HG02870 (cell line): ENCODE measurements around the gene RNF19B.

Source experiments
- ATAC-seq: cut with Tn5 transposase; IDR thresholded peaks from one replicate; pipeline ENCODE4 v1.9.1; 2021; ENCODE audit warnings: mild to moderate bottlenecking, moderate library complexity; ENCODE audit not compliant: unreplicated experiment

The RNF19B gene

GRCh38 chr1:32891241-32891570 lies 73.4 kb downstream of the RNF19B start:
- no peak for ATAC-seq

- ATAC-seq: no peak
These were observed 73.9 kb downstream of the RNF19B start for GRCh38 chr1:32890516-32891240.

DNA sequence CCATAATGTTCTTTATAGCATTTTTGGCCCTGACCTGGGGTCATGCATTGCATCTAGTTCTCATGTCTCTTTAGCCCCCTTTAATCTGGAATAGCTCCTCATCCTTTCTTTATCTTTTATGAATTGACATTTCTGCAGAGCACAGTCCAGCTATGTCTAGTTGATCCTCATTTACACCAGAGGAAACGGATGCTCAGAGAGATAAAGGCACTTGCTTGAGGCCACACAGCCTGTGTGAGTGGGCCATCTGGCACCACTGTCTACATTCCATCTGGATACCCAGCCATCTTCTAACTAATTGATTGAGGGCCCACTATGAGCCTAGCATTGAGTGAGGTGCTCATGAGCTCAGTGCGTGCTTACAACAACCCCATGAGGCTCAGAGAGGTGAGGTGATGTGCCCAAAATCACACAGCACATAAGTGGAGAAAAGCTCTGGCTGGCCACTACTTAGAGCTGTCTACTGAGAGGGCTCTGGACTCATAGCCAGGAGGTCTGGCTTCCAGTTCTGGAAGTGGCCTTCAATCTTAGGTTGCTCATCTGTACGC lies 74.8 kb downstream of the RNF19B start:
- no peak for ATAC-seq

DNA sequence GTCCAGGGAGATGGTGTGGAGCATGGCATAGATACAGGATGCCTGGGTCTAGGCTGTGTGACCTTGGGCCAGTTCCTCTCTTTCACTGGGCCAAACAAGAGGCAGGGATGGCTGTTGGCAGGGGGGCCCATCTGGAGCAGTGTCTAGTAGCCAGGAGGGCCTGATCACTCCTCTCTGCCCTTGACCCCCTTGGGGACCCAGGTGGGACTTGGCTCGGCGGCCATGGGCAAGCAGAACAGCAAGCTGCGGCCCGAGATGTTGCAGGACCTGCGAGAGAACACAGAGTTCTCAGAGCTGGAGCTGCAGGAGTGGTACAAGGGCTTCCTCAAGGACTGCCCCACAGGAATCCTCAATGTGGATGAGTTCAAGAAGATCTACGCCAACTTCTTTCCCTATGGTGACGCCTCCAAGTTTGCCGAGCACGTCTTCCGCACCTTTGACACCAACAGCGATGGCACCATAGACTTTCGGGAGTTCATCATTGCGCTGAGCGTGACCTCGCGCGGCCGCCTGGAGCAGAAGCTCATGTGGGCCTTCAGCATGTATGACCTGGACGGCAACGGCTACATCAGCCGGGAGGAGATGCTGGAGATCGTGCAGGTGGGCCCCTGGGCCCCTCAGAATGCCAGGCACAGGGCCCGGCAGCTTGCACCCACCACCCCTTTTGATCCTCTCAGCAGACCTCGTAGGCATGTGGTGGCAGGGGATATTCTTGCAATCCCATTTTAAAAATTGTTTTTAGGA lies 75.8 kb downstream of the RNF19B start:
- no peak for ATAC-seq

- ATAC-seq: no peak
These were observed 76.5 kb downstream of the RNF19B start for GRCh38 chr1:32888134-32888533.

DNA sequence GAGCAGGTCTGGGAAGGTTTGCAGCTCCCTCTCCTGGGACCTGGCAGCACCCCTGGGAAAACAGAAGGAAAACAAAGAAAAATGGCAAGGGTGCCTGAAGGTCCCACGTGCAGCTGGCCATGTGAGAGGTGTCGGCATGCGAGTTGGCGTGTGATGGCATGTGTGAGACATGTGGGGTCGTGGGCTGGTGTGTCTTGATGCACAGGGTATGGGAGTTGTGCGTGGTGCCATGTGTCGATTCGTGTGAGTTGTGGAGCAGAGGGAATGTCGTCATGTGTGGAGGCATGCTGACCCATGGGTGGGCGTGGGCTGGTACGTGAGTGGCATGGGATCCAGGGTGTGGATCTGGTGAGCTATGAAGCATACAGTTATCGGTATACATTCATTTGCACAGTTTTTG lies 77.0 kb downstream of the RNF19B start:
- ATAC-seq: no peak

DNA sequence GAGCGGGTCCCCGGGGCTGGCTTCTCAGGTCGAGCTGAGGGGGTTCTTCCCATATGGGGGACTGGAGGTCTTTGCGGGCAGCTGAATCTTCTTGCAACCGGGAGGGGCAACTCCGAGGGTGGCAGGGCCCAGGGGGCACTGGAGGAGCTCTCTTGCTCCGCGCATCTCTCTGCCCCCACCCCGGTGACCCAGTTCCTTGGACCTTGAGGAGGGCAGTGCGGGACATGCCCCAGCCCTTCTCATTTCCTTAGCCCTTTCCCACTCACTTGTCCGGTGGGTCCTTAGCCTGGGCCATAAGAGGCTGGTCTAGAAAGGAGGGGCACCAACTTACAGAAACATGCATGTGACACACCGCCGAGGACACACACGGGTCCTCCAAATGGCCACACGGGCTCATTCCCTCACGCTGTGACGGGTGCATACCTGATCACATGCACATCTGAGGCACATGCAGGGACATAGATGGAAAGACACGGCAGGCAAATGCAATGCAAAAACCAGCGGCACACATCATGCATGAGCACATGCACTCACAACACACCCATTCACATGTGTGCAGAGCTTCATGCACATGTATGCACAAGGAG lies 77.7 kb downstream of the RNF19B start:
- no peak for ATAC-seq
